Neutrophil (primary cell): ENCODE data around the gene MAPK9.

Source experiments
- H3K27ac ChIP-seq: fragments of 200-600 bp; sonication (generic); 2 replicates; pipeline ENCODE4 v1.5.1; 2016; ENCODE audit warnings: mild to moderate bottlenecking, moderate library complexity
- H3K27me3 ChIP-seq: fragments of 200-600 bp; sonication (generic); 2 replicates; pipeline ENCODE4 v1.6.0; 2016; ENCODE audit warnings: mild to moderate bottlenecking
- H3K36me3 ChIP-seq: fragments of 200-600 bp; sonication (generic); 2 replicates; pipeline ENCODE4 v1.5.1; 2017
- H3K4me1 ChIP-seq, 2 experiments: fragments of 200-600 bp in 1 of 2; sonication (generic) in 1 of 2; 1 replicate in 1 of 2; 2 replicates in 1 of 2; pipeline versions ENCODE4 v1.5.1 to v1.6.1; 2013 to 2016; ENCODE audit warnings: low read depth in 1 of 2, low read length in 1 of 2, mild to moderate bottlenecking in 1 of 2, moderate library complexity in 1 of 2; ENCODE audit not compliant: control insufficient read depth in 1 of 2, insufficient read depth in 1 of 2
- H3K4me3 ChIP-seq, 2 experiments: fragments of 200-600 bp in 1 of 2; sonication (generic) in 1 of 2; 1 replicate in 1 of 2; 2 replicates in 1 of 2; pipeline ENCODE4 v1.5.1; 2013 to 2016; ENCODE audit warnings: low read depth in 1 of 2, low read length in 1 of 2, mild to moderate bottlenecking in 1 of 2, moderate library complexity in 1 of 2
- H3K9me3 ChIP-seq: fragments of 200-600 bp; sonication (generic); 2 replicates; pipeline ENCODE4 v1.5.1; 2016
- CTCF ChIP-seq: fragments of 200-600 bp; sonication (generic); IDR thresholded peaks from 2 replicates; pipeline ENCODE4 v1.5.1; 2016; ENCODE audit warnings: antibody characterized with exemption

Gene MAPK9

GRCh38 chr5:180332861-180333260, 41.0 kb upstream of the MAPK9 start:
- TF ChIP-seq CTCF = no peak
- Histone ChIP-seq H3K27ac (no peak overlapping the region), H3K4me1 (no peaks in the 10 kb centered on the region), H3K36me3 (no peaks in the 10 kb centered on the region), H3K4me3 (no peak overlapping the region), H3K9me3 (no peaks in the 10 kb centered on the region), H3K27me3 (peaks cover 50% of the 10 kb centered on the region)

- Histone ChIP-seq H3K9me3 (no peaks in the 10 kb centered on the region), H3K27ac (no peak overlapping the region), H3K36me3 (no peaks in the 10 kb centered on the region), H3K4me1 (no peaks in the 10 kb centered on the region), H3K27me3 (peaks cover 50% of the 10 kb centered on the region), H3K4me3 (no peak overlapping the region)
- no peak for TF ChIP-seq CTCF
Measured at GRCh38 chr5:180332051-180332517, 40.2 kb upstream of the MAPK9 start.

- H3K27ac ChIP-seq = no peak overlapping the region
- H3K27me3 ChIP-seq = peaks cover 50% of the 10 kb centered on the region
- no peaks in the 10 kb centered on the region for H3K9me3 ChIP-seq
- H3K4me1 ChIP-seq = no peaks in the 10 kb centered on the region
- no peak for TF ChIP-seq CTCF
- H3K36me3 ChIP-seq = no peaks in the 10 kb centered on the region
- no peak overlapping the region for H3K4me3 ChIP-seq
Measured at GRCh38 chr5:180331647-180331950, 39.7 kb upstream of the MAPK9 start.

GRCh38 chr5:180330810-180331646, 39.1 kb upstream of the MAPK9 start:
- TF ChIP-seq CTCF = no peak
- no peaks in the 10 kb centered on the region for H3K9me3 ChIP-seq
- H3K27ac ChIP-seq = no peak overlapping the region
- no peaks in the 10 kb centered on the region for H3K4me1 ChIP-seq
- no peak overlapping the region for H3K4me3 ChIP-seq
- no peaks in the 10 kb centered on the region for H3K36me3 ChIP-seq
- H3K27me3 ChIP-seq = peaks cover 50% of the 10 kb centered on the region

- no peaks in the 10 kb centered on the region for H3K36me3 ChIP-seq
- no peaks in the 10 kb centered on the region for H3K4me1 ChIP-seq
- H3K27me3 ChIP-seq = peaks cover 52% of the 10 kb centered on the region
- H3K27ac ChIP-seq = no peak overlapping the region
- no peak for TF ChIP-seq CTCF
- H3K4me3 ChIP-seq = no peak overlapping the region
- no peaks in the 10 kb centered on the region for H3K9me3 ChIP-seq
Measured at GRCh38 chr5:180330270-180330648, 38.4 kb upstream of the MAPK9 start.
